GM12874 (cell line): ENCODE measurements around the gene NHSL1.

Experiments
- TF ChIP-seq, protein P1 (sequence below): IDR thresholded peaks from 2 replicates; pipeline ENCODE4 v1.5.1; 2011; ENCODE audit warnings: low read depth, mild to moderate bottlenecking, control low read depth, low read length, moderate library complexity; ENCODE audit not compliant: insufficient read depth

Gene NHSL1, protein sequence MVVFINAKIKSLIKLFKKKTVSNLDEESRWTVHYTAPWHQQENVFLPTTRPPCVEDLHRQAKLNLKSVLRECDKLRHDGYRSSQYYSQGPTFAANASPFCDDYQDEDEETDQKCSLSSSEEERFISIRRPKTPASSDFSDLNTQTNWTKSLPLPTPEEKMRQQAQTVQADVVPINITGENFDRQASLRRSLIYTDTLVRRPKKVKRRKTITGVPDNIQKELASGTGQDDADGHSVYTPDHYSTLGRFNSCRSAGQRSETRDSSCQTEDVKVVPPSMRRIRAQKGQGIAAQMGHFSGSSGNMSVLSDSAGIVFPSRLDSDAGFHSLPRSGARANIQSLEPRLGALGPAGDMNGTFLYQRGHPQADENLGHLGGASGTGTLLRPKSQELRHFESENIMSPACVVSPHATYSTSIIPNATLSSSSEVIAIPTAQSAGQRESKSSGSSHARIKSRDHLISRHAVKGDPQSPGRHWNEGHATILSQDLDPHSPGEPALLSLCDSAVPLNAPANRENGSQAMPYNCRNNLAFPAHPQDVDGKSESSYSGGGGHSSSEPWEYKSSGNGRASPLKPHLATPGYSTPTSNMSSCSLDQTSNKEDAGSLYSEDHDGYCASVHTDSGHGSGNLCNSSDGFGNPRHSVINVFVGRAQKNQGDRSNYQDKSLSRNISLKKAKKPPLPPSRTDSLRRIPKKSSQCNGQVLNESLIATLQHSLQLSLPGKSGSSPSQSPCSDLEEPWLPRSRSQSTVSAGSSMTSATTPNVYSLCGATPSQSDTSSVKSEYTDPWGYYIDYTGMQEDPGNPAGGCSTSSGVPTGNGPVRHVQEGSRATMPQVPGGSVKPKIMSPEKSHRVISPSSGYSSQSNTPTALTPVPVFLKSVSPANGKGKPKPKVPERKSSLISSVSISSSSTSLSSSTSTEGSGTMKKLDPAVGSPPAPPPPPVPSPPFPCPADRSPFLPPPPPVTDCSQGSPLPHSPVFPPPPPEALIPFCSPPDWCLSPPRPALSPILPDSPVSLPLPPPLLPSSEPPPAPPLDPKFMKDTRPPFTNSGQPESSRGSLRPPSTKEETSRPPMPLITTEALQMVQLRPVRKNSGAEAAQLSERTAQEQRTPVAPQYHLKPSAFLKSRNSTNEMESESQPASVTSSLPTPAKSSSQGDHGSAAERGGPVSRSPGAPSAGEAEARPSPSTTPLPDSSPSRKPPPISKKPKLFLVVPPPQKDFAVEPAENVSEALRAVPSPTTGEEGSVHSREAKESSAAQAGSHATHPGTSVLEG (N-terminal part only)

DNA sequence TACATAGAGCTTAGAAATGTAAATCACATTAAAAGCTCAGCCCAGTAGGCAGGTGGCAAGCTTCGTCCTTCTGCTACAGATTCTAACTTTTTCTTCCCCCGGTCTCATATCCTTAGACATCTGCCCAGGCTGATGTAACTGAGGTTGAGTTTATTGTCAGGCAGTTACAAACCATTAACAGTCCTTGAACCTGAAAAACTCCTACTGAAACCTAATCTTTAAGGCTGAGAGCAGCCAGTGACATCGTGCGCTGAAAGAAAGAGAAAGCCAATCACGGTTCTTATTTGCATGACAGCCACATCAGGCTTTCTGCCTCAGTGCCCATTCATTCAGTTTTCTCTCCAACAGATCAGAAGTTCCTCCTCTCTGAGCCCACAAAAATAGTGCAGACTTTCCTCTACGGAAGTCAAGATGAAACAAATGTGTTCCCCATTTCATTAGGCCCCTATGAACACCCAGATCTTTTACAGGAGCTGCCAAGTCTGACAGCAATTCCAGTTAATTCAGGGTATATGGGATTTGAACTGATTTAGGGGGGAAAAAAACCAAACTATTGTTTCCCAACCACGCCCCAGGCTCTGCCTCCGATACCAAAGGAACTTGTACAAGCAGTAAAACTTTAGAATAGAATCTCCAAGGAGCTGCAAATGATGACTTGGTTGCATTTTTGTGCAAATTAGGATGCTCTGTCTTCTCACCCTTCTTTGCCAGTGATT lies at the start of gene NHSL1:
Gene NHSL1 (minus strand): TSS at position 192 of the 716 bp plus-strand sequence. CDS start 204 bp downstream, outside the sequence.
- TF ChIP-seq, protein P1, sequence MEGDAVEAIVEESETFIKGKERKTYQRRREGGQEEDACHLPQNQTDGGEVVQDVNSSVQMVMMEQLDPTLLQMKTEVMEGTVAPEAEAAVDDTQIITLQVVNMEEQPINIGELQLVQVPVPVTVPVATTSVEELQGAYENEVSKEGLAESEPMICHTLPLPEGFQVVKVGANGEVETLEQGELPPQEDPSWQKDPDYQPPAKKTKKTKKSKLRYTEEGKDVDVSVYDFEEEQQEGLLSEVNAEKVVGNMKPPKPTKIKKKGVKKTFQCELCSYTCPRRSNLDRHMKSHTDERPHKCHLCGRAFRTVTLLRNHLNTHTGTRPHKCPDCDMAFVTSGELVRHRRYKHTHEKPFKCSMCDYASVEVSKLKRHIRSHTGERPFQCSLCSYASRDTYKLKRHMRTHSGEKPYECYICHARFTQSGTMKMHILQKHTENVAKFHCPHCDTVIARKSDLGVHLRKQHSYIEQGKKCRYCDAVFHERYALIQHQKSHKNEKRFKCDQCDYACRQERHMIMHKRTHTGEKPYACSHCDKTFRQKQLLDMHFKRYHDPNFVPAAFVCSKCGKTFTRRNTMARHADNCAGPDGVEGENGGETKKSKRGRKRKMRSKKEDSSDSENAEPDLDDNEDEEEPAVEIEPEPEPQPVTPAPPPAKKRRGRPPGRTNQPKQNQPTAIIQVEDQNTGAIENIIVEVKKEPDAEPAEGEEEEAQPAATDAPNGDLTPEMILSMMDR: no peak

DNA sequence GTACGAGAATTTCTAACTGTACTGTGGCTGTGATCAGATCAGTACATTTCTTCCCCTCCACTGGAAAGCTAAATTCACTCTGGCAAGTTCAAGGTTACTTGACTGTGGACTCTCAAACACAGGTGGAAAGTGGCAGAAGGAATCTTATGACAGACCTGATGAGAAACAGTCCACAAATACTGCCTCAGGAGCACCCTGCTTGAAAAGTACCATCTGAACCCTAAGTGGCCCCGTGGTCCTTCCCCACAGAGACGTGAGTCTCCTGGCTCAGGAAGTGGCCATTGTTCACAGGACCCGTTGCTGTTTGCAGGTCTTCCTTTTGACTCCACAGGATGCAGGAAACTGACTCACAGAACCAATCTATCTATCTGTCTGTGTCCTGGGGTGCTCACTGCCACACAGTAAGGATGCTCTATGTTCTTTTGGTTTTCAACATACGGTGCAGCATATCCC lies 47.5 kb upstream of the NHSL1 start:
- TF ChIP-seq, protein P1: no peak

DNA sequence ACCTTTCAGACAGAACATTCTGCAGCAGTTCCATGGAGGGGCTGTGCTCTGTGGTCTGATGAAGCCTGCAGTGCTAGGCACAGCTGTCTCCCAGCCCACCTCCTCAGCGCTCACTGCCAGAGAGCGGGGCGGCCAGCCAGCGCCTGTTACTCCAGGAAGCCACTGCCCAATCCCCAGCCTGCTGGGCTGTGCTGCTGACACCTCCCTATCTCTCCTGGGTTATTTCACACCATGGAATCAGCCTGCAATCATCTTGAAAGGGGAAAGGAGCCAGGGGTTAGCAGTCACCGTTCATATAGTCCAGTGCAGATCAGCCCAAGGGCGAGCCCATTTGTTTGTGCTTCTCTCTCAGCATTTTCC lies 46.3 kb upstream of the NHSL1 start:
- TF ChIP-seq, protein P1: no peak

DNA sequence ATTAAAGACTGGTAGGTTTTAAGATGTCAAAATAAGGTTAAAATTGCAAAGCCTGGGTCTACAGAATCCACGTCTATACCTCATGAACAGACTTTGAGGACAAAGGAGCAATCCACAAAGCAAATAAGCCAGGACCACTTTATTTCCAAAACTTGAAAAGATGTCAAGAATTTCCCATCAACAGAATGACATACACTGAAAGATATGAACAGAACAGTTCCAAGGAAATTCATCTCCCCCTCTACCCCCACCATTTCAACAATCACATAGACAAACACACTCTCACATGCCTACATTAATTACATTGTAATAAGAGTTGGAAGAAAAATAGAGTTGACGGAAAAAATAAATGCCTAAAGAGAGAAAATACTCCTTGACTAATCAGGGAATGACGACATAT lies 45.2 kb upstream of the NHSL1 start:
- TF ChIP-seq, protein P1: no peak

DNA sequence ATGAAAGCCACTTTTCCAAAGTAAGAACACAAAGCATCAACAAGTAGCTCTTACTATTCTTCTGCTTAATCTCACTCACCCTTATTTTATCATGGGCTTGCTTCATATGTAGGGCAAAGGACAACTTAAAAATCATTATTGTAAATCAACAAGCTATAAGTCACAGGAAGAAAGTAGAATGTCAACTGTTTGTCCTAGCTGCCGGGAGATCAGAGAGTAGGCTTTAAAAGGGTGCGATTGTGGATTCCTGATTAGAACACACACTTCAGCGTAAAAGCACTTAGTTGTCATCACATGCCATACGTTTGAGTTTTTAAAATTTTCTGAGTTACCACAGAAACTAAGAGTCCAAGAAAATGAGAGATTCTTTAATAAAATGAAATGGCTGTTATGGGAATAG lies 44.4 kb upstream of the NHSL1 start:
- TF ChIP-seq, protein P1: no peak

DNA sequence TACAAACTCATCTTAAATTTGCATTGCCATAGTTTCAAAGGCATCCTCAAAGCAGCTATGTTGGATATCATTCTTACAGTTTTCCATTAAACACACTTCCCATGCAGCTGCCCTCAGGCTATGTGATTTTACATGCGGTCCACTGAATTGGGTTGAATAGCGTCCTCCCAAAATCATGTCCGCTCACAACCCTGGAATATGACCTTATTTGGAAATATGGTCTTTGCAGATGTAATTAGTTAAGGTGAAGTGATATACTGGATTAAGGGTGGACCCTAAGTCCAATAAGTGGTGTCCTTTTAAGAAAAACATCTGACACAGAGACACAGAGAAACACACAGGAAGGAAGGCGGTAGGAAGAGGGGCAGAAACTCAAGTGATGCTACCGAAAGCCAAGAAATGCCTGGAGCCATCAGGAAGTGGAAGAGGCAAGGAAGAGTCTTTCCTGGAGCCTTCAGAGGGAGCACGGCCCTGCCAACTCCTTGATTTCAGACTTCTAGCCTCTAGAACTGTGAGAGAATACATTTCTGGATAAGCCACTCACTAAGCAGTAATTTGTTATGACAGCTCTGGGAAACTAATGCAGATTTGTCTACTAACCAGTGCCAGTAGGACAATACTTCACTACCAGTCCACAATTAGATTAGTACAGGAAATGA lies 42.7 kb upstream of the NHSL1 start:
- TF ChIP-seq, protein P1: no peak
